VCaP (cell line): Measurements from ENCODE around the gene SFT2D3.

Experiments
- H3K27ac ChIP-seq: fragments of 450-650 bp; 2 replicates; pipeline ENCODE4 v1.5.1; 2017
- TF ChIP-seq, protein P1 (sequence below): fragments of 450-650 bp; conservative IDR thresholded peaks from 2 replicates; pipeline ENCODE4 v1.5.1; 2017; ENCODE audit warnings: mild to moderate bottlenecking, moderate library complexity

Gene SFT2D3

DNA sequence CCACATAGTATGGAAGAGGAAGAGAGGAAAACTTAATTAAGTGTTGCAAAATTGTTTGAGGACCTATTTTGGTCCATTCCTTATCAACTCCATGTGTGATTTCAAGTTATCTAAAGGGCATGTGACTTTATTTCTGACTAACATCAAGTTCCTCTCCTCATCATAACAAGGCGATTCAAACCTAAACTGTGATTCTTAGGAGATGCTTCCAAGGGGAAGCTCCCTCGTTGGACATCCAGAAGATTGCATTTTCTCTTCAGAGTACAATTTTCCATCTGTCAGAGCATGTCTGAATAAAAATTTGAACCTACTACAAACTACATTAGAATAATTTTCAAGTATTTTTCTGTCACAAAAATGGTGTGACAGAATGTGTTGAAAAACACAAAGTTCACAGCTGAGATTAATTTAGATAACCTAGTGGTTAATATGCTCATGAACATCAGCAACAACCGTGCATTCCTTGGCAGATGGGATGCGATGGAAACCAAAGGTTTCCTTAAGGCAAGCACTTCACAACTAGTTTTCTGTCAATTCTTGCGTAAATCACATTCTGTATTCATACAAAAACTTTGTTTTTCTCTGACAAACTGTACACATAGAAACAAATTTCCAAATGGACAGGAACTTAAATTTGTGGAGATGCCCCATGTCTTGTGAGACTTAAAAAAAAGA is 4.2 kb downstream of the SFT2D3 start:
- H3K27ac ChIP-seq, result no peak overlapping the region
- TF ChIP-seq, protein P1, sequence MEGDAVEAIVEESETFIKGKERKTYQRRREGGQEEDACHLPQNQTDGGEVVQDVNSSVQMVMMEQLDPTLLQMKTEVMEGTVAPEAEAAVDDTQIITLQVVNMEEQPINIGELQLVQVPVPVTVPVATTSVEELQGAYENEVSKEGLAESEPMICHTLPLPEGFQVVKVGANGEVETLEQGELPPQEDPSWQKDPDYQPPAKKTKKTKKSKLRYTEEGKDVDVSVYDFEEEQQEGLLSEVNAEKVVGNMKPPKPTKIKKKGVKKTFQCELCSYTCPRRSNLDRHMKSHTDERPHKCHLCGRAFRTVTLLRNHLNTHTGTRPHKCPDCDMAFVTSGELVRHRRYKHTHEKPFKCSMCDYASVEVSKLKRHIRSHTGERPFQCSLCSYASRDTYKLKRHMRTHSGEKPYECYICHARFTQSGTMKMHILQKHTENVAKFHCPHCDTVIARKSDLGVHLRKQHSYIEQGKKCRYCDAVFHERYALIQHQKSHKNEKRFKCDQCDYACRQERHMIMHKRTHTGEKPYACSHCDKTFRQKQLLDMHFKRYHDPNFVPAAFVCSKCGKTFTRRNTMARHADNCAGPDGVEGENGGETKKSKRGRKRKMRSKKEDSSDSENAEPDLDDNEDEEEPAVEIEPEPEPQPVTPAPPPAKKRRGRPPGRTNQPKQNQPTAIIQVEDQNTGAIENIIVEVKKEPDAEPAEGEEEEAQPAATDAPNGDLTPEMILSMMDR, result no peak

DNA sequence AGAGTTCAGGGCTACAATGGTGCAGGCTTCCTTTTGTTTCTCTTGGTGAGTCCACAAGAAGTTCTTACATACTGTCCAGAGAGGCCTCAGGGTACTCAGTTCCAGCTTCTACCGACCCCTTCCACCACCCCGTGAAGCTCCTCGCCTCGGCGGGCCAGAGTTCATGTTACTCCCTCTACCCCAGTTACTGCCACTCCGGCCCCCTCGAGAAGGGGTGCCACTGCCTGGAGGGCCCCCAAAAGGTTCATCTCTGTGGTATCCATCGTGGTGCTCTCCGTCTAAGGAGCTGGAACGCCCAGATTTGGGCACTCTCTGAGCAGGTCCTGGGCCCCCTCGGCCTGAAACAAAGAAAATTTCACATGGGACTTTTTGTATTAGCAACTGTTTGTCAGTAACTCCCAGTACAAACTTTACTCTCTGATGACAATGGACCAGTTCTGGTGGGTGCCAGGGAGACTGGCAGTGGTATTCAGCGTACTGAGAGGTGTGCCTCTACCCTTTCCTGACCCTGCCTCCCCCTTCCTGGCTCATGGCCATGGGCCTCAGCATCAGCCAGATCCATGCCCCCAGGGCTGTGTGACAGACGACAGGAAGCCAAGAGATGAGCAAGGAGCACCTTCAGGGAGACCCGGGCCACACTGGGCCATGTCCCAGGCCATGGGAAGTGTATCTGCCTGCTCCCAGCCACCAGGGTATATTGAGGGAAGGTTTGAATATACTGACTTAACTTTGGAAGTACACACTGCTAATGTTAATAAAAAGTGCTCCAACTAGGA is 5.1 kb downstream of the SFT2D3 start:
- H3K27ac ChIP-seq, result no peak overlapping the region
- TF ChIP-seq, protein P1, result no peak

DNA sequence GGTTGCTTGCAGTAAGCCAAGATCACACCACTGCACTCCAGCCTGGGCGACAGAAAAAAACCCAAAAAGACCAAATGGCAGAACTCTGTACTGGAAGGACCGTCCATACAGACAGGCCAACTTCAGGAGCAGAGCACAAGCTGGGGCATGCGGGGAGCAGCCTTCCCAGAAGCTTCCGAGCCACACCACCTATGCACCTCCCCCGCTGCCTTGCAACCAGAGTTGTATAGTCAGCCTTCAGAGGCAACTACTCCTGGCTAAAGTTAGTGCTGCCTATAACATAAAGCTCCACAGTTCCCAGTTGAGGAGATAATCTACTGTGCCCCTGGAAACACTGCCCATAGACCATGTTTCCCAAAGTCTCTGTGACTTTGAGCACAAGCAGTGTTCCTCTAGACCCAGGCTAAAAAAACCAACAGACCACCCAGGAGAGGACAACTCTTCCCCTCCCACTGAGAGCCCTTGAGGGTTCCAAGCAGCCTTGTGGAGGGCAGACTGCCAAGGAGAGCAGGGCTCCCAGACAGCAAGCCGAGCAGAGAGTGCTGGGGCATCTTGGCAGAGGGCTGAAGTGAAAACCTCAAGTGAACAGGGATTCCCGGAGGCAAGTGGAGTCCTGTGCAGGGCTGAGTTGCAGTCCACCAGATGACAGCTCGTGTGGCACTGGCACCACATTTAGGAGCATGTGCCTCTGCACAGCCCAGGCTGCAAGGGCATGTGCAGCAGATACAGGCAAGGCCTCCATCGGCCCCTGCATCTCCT is 6.8 kb downstream of the SFT2D3 start:
- H3K27ac ChIP-seq, result no peak overlapping the region
- TF ChIP-seq, protein P1, result no peak

DNA sequence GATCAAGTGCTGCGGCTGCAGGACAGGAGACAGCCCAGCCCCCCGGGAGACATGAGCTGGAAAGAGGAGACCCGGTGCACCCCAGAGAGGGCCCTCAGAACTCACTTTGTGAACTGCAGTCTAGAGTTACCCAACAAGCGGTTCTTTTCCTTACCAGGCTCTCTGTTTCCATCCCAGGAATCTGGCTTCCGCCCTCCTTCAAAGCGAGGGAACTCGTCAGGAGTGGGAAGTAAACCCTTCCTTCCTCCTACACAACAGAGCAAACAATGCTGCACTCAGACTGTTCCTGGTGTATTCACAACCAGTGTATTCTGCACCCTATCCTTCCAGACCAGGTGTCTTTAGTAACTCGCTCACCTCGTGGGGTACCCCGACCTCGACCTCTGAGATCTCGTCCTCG is 8.0 kb downstream of the SFT2D3 start:
- TF ChIP-seq, protein P1, result no peak
- no peak overlapping the region for H3K27ac ChIP-seq

DNA sequence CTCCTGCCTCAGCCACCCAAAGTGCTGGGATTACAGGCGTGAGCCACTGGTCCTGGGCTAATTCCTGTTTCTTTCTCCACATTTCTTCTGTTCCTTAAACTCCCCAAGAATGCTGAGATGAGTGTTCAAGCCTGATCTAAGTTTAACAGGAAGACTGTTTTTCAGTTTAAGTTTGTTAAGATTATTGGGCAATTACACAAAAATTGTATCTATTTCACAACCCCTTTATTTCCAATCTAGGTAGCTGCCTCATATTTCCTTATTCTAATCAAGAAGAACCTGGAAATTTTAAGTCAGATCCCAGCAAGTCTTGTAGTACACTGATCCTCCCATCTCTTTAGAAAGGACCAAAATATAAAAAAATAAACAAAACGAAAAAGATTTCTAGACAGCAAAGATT is 11.7 kb downstream of the SFT2D3 start:
- TF ChIP-seq, protein P1, result no peak
- H3K27ac ChIP-seq, result no peak overlapping the region

DNA sequence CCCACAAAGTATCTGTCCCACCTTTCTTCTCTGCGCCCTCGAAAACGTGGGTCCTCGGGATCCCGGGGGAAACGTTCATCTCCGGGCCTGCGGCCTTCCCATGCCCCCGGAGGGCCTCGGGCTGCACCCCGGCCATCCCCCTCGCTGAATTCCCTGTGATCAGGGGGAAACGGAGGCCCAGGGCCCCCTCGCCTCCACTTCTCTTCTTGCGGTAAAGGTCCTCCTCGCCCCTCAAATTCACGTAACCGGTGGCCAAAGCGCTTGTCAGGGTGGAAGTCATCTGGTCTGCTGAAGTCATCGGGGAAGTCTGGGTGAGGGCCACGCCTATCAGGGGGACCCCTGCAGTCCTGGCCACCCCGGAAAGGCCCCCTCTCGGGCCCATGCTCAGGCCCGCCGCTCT is 12.3 kb downstream of the SFT2D3 start:
- no peak overlapping the region for H3K27ac ChIP-seq
- TF ChIP-seq, protein P1, result no peak

DNA sequence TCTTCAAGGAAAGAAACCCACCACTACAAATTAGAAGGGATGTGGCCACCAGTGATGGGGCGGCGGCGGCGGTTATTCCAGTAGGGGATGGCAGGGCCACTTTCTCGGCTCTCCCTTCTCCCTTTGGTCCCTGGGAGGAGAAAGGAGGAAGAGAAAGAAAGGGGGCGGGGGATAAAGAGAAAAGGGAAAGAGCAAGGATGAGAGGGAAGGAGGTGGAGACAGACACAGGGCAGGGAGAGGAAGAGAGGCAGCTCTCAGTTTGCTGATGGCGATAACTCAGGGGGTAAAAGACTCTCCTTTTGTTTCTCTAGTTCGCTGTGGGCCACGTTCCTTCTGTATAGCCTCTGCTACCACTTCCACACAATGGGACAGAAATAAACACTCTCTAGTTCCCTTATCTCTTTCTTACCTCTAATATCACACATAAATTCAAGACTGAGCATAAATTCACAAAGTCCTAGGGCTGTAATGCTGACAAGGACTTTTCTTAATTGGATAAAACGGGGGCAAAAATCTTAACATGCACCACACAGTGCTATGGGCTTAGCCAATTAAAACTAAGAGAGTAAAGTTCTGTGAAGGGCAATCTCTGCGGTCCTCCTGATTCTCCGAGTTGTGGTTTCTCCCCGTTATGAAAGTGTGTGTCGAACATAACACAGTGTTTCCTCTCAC is 14.6 kb downstream of the SFT2D3 start:
- TF ChIP-seq, protein P1, result no peak
- no peak overlapping the region for H3K27ac ChIP-seq
